ENCODE results near the gene LMO7. TPM values are rescaled to one million over a fixed set of nuclear protein-coding genes. Genes with fewer than 3 reads are reported as not detected.
A peak's percentile ranks its signal among the peaks of the same experiment; 100 is the strongest.

LMO7 gene
- total and polyA plus RNA-seq, 2 of the 4 experiments (the other 2 are of a cell fraction): 266 to 367 TPM

GRCh38 chr13:75864718-75865117, 228.6 kb downstream of the LMO7 start:
- ATAC-seq (ENCODE audit: low read depth) (peak; percentile 55), DNase-seq (peak; percentile 93)
- peaks cover 2 to 19% of the 10 kb centered on the region in 2 experiments; a peak in 3 of 4 replicates for H3K79me1 ChIP-seq (ENCODE audit: low read depth in 1 of 2, low read length in 2 of 2)
- no peak overlapping the region for H4K8ac ChIP-seq (ENCODE audit: low read depth in 2 of 2, low read length in 2 of 2)
- dilution Hi-C loops (cut with HindIII; ENCODE audit: low sequenced_read_pairs, unreplicated experiment): no loop called here
- no peak overlapping the region for H2BK15ac ChIP-seq (ENCODE audit: low read depth, low read length)
- H4K91ac ChIP-seq (ENCODE audit: insufficient read depth, low read depth, low read length): no peak overlapping the region
- H3K27me3 ChIP-seq (ENCODE audit: control insufficient read depth, insufficient read depth, low read length): no peaks in the 10 kb centered on the region
- no peaks in the 10 kb centered on the region for H3K9me3 ChIP-seq (ENCODE audit: control insufficient read depth, insufficient read depth, low read length)
- H3K9ac ChIP-seq (ENCODE audit: low read depth, low read length): no peak overlapping the region
- peak overlapping the region; percentile 71 for H2BK5ac ChIP-seq (ENCODE audit: low read depth, low read length, poor library complexity, severe bottlenecking)
- H2BK120ac ChIP-seq (ENCODE audit: low read depth, low read length): no peak overlapping the region
- no peak overlapping the region for H3K23ac ChIP-seq (ENCODE audit: low read depth, low read length)
- H3K36me3 ChIP-seq (ENCODE audit: control insufficient read depth, insufficient read depth, low read length): peaks cover 9% of the 10 kb centered on the region
- TF ChIP-seq MXI1 (IDR thresholded peaks at IDR 0.05; ENCODE audit: borderline replicate concordance, low read depth, low read length): no peak
- peak; percentile 92 for TF ChIP-seq CEBPB (IDR thresholded peaks at IDR 0.05; ENCODE audit: low read depth, low read length)
- peak; percentile 53 for TF ChIP-seq FOS (IDR thresholded peaks at IDR 0.05; ENCODE audit: low read depth, low read length)
- H3K18ac ChIP-seq (ENCODE audit: low read depth, low read length): peak overlapping the region; percentile 74; the same call in 1 of the 2 replicates
- H4K20me1 ChIP-seq (ENCODE audit: insufficient read depth, low read length): peaks cover 17% of the 10 kb centered on the region; the same call in 1 of the 2 replicates
- H3K27ac ChIP-seq (ENCODE audit: insufficient read depth, low read length): no peak overlapping the region
- H3K4me2 ChIP-seq (ENCODE audit: low read depth, low read length): peak overlapping the region; percentile 52; the same call in 1 of the 2 replicates
- H4K5ac ChIP-seq (ENCODE audit: low read depth, low read length): 0 out of 2 replicates have a peak overlapping the region, but pooled peaks have one; percentile 52
- ChIA-PET POLR2A (ENCODE audit: unreplicated experiment) (no interaction called here), CTCF (no interaction called here)
- intact Hi-C loops (cut with micrococcal nuclease): loop anchor here (5.0 kb wide), 1 partner anchor 167 kb away; no protein-coding TSS in a partner anchor
- peaks cover 19% of the 10 kb centered on the region for H3K4me1 ChIP-seq (ENCODE audit: control insufficient read depth, insufficient read depth, low read length)
- no peak overlapping the region for H2AK5ac ChIP-seq (ENCODE audit: low read depth, low read length)
- no peak overlapping the region for H3K14ac ChIP-seq (replicated peaks; ENCODE audit: low read depth, low read length)
- in situ Hi-C loops (cut with MboI; ENCODE audit: low sequenced_read_pairs): no loop called here
- H3K4me3 ChIP-seq (ENCODE audit: insufficient read depth, low read depth, low read length): no peak overlapping the region
- H3K9me1 ChIP-seq (ENCODE audit: insufficient read depth, low read length): peaks cover 18% of the 10 kb centered on the region
- H2BK20ac ChIP-seq (ENCODE audit: low read depth, low read length): no peak overlapping the region
- WGBS, 2 experiments (ENCODE audit: extremely low coverage in 2 of 2, insufficient read length in 1 of 2): no CpG with 5 or more reads among the region's 5 CpGs
- no peak overlapping the region for H2AK9ac ChIP-seq (replicated peaks; ENCODE audit: low read depth, low read length, poor library complexity)
- H2AFZ ChIP-seq (replicated peaks; ENCODE audit: low read length, poor library complexity): no peak overlapping the region
- BruUV-seq (replicated peaks): no TSS peak
- no peak overlapping the region for H3K56ac ChIP-seq (ENCODE audit: extremely low read depth, insufficient read depth, low read length)
- no peak overlapping the region for H3K4ac ChIP-seq (ENCODE audit: low read depth, low read length)
